Smooth muscle cell (in vitro differentiated cells): Measurements from ENCODE around the gene ALPL. TPM values are rescaled to one million over a fixed set of nuclear protein-coding genes. Genes with fewer than 3 reads are reported as not detected.

ENCODE experiments used
- DNase-seq: peaks from one replicate; lab custom pipeline; 2025; ENCODE audit not compliant: unreplicated experiment; lab: John Stamatoyannopoulos, UW
- H2AFZ ChIP-seq: fragments of 200-600 bp; sonication (generic); 2 replicates; pipeline ENCODE4 v1.6.0; 2016; ENCODE audit warnings: antibody characterized with exemption, low read depth, mild to moderate bottlenecking
- H3F3A ChIP-seq: fragments of 200-600 bp; sonication (generic); 2 replicates; pipeline ENCODE4 v1.6.0; 2017; ENCODE audit warnings: antibody characterized with exemption, low read depth
- H3K27ac ChIP-seq: fragments of 200-600 bp; sonication (generic); 2 replicates; pipeline ENCODE4 v1.5.1; 2016; ENCODE audit warnings: low read depth, mild to moderate bottlenecking
- H3K27me3 ChIP-seq: fragments of 200-600 bp; sonication (generic); 2 replicates; pipeline ENCODE4 v1.6.1; 2016; ENCODE audit warnings: low read depth, mild to moderate bottlenecking
- H3K36me3 ChIP-seq: fragments of 200-600 bp; sonication (generic); 2 replicates; pipeline ENCODE4 v1.5.1; 2016; ENCODE audit warnings: low read depth
- H3K4me1 ChIP-seq: fragments of 200-600 bp; sonication (generic); 2 replicates; pipeline ENCODE4 v1.5.1; 2016; ENCODE audit warnings: low read depth
- H3K4me2 ChIP-seq: fragments of 200-600 bp; sonication (generic); 2 replicates; pipeline ENCODE4 v1.6.0; 2016; ENCODE audit warnings: mild to moderate bottlenecking
- H3K4me3 ChIP-seq: fragments of 200-600 bp; sonication (generic); 2 replicates; pipeline ENCODE4 v1.5.1; 2016; ENCODE audit warnings: mild to moderate bottlenecking
- H3K79me2 ChIP-seq: fragments of 200-600 bp; sonication (generic); 2 replicates; pipeline ENCODE4 v1.6.0; 2016; ENCODE audit warnings: low read depth, mild to moderate bottlenecking
- H3K9ac ChIP-seq: fragments of 200-600 bp; sonication (generic); 2 replicates; pipeline ENCODE4 v1.6.0; 2016; ENCODE audit warnings: low read depth
- H3K9me3 ChIP-seq: fragments of 200-600 bp; sonication (generic); replicated peaks from 2 replicates; pipeline ENCODE4 v1.5.1; 2016; ENCODE audit warnings: low read depth
- H4K20me1 ChIP-seq: fragments of 200-600 bp; sonication (generic); 2 replicates; pipeline ENCODE4 v1.6.0; 2016; ENCODE audit warnings: low read depth
- WGBS: methylation state at CpG from one replicate; pipeline ENCODE4 v1.1.7; 2016; ENCODE audit warnings: low lambda C conversion rate; 5-methylcytosine and 5-hydroxymethylcytosine counted together
- polyA plus RNA-seq: library from polyadenylated mRNA; unstranded; fragments of >200 nt; fragmentation: Nextera tagmentation; extraction: Ambion mirVana; gene quantifications from 2 replicates; pipeline ENCODE4 v1.2.1, GENCODE V29; 2016
- total RNA-seq: library from RNA; depleted of rRNA; stranded (reverse); fragments of >200 nt; gene quantifications from 2 replicates; pipeline ENCODE4 v1.2.3, GENCODE V29; 2014
- TF ChIP-seq, protein P1 (sequence below): fragments of 200-600 bp; sonication (generic); IDR thresholded peaks from 2 replicates; pipeline ENCODE4 v1.5.1; 2017; ENCODE audit warnings: borderline replicate concordance, mild to moderate bottlenecking, antibody characterized with exemption; ENCODE audit not compliant: insufficient read depth, poor library complexity, severe bottlenecking

ALPL gene
- total and polyA plus RNA-seq, 2 experiments from 2014 or later: 4.6 to 8.3 TPM

DNA sequence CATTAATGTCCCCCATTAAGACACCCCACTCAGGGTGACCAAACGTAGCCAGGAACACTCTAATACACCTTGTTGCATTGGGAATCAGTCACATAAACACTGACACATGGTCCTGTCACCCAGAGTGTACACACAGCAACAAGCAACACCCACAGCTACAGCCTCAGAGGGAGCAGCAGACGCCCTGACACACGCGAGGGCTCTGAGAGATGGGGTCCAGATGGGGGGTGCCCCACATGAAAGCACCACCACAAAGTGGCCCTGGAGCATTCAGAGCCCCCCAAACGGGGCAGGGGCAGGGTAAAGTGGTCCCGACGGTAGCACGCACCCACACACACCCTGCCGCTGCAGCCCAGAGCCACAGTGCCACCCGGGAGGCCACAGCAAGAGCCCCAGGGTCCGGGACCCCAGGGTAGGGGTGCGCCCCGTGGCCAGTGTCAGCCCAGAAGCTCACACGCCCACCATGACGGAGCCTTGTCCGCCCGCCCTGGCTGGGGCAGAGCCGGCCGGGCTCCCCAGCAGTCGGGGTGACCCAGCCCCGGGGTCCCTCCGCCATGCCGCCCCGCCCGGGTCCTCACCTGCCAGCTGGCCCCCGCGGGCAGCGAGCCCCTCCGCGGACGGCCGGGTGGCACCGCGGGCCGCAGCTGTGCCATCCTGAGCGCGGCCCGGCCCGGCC is 112.7 kb downstream of the ALPL start:
- H3K4me1 ChIP-seq: peaks cover 4% of the 10 kb centered on the region
- DNase-seq: no peak
- H3K27me3 ChIP-seq: no peaks in the 10 kb centered on the region
- peak overlapping the region; percentile 83 for H3K4me2 ChIP-seq
- H4K20me1 ChIP-seq: no peaks in the 10 kb centered on the region
- WGBS: 21% methylated on average over 39 of the region's 39 CpGs
- TF ChIP-seq, protein P1, sequence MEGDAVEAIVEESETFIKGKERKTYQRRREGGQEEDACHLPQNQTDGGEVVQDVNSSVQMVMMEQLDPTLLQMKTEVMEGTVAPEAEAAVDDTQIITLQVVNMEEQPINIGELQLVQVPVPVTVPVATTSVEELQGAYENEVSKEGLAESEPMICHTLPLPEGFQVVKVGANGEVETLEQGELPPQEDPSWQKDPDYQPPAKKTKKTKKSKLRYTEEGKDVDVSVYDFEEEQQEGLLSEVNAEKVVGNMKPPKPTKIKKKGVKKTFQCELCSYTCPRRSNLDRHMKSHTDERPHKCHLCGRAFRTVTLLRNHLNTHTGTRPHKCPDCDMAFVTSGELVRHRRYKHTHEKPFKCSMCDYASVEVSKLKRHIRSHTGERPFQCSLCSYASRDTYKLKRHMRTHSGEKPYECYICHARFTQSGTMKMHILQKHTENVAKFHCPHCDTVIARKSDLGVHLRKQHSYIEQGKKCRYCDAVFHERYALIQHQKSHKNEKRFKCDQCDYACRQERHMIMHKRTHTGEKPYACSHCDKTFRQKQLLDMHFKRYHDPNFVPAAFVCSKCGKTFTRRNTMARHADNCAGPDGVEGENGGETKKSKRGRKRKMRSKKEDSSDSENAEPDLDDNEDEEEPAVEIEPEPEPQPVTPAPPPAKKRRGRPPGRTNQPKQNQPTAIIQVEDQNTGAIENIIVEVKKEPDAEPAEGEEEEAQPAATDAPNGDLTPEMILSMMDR: no peak
- no peaks in the 10 kb centered on the region for H3K79me2 ChIP-seq
- peak overlapping the region; percentile 34 for H3K4me3 ChIP-seq
- H2AFZ ChIP-seq: no peak overlapping the region
- H3K27ac ChIP-seq: no peak overlapping the region
- H3F3A ChIP-seq: peaks cover 4% of the 10 kb centered on the region
- H3K9ac ChIP-seq: no peak overlapping the region
- H3K9me3 ChIP-seq: no peaks in the 10 kb centered on the region
- H3K36me3 ChIP-seq: no peaks in the 10 kb centered on the region

- Histone ChIP-seq H3K9ac (no peak overlapping the region), H3K4me2 (peak overlapping the region; percentile 91), H3K27ac (no peak overlapping the region), H2AFZ (peak overlapping the region; percentile 72), H3K27me3 (no peaks in the 10 kb centered on the region), H3K36me3 (no peaks in the 10 kb centered on the region), H3K9me3 (no peaks in the 10 kb centered on the region), H3K4me1 (peaks cover 4% of the 10 kb centered on the region), H3F3A (peaks cover 4% of the 10 kb centered on the region), H3K79me2 (no peaks in the 10 kb centered on the region), H3K4me3 (peak overlapping the region; percentile 50), H4K20me1 (no peaks in the 10 kb centered on the region)
- TF ChIP-seq, protein P1: no peak
- 34% methylated on average over 18 of the region's 62 CpGs for WGBS
- DNase-seq: no peak
Observed at GRCh38 chr1:21622466-21623315, 113.5 kb downstream of the ALPL start.

DNA sequence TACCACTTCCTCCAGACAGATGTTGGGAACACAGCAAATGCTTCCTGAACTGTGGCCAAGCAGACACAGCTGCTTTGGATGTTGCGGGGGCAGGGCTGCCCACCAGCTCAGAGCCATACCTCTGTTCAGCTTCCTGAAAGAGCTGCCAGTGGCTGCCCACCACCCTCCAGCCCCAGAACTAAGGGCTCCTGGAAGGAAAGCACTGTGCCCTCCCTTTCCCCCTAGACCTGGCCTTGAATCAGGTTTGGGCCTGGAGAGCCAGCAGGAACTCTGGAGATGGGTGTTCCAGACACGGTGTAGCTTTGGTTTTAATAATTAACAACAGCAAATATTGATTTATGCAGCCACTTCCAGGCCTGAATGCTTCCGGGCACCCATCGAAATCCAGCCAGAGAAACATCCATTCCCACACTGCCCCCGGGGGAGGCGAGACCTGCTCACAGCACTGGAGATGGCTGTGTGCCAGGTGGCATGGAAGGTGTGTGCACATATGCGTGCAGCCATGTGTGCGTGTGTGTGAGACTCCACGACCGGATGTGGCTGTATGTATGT is 114.3 kb downstream of the ALPL start:
- WGBS: 96% methylated on average over 10 of the region's 10 CpGs
- no peak overlapping the region for H3K4me2 ChIP-seq
- no peaks in the 10 kb centered on the region for H3K36me3 ChIP-seq
- H3K79me2 ChIP-seq: no peaks in the 10 kb centered on the region
- DNase-seq: no peak
- no peak overlapping the region for H2AFZ ChIP-seq
- H3K27me3 ChIP-seq: no peaks in the 10 kb centered on the region
- peaks cover 4% of the 10 kb centered on the region for H3F3A ChIP-seq
- H3K9me3 ChIP-seq: no peaks in the 10 kb centered on the region
- H3K9ac ChIP-seq: no peak overlapping the region
- no peaks in the 10 kb centered on the region for H4K20me1 ChIP-seq
- H3K4me3 ChIP-seq: no peak overlapping the region
- no peak overlapping the region for H3K27ac ChIP-seq
- H3K4me1 ChIP-seq: peaks cover 4% of the 10 kb centered on the region
- TF ChIP-seq, protein P1: no peak
